Medulla oblongata (tissue), 1 donor: ENCODE results near the gene CCL4.

ENCODE experiments used
- DNase-seq: peaks from one replicate; pipeline ENCODE4 v3.0.0-alpha.2; 2015; ENCODE audit errors: extremely low spot score

Gene CCL4

DNA sequence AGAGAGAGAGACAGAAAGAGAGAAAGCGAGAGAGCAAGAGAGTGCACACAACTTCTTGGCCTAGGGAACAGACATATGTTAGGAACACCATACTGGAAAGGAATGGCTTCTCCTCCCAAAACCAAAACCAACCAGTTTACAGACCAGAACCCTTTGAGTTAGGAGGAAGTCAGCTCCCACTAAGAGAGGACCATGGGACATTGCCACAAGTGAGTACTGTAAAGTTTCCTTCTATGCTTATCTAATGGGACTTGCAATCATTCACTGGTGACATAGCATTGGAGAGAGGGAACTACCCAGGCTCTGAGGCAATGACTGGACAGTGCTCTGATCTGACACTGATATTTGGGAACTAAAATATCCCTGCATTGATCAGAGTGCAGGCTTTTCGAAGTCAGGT is 40.4 kb downstream of the CCL4 start:
- DNase-seq = no peak

GRCh38 chr17:36144981-36145729 is 41.5 kb downstream of the CCL4 start:
- no peak for DNase-seq

DNA sequence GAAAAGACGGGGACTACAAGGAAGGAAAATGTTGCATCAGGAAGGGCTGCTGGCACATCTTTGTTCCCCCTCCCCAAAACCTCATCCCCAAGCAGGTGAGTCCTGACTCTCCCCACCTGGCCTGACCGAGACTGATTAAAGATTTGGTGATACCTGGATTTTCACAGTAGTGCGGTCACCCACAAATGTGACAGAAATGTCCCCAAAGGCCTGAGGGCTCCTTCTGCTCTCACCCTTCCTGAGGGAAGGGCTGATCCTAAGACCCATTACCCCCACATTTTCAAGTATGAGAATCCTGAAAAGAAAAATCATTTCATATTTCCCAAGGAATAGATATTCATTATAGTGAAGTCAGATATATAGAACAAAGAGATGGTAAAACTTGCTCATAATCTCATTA is 44.0 kb downstream of the CCL4 start:
- no peak for DNase-seq

GRCh38 chr17:36148559-36149295 is 45.1 kb downstream of the CCL4 start:
- DNase-seq = peak; percentile 66

- peak; percentile 23 for DNase-seq
Observed at GRCh38 chr17:36149296-36149820, 45.7 kb downstream of the CCL4 start.

- DNase-seq = no peak
Observed at GRCh38 chr17:36151891-36152638, 48.4 kb downstream of the CCL4 start.

- DNase-seq = no peak
Observed at GRCh38 chr17:36152639-36153120, 49.1 kb downstream of the CCL4 start.

DNA sequence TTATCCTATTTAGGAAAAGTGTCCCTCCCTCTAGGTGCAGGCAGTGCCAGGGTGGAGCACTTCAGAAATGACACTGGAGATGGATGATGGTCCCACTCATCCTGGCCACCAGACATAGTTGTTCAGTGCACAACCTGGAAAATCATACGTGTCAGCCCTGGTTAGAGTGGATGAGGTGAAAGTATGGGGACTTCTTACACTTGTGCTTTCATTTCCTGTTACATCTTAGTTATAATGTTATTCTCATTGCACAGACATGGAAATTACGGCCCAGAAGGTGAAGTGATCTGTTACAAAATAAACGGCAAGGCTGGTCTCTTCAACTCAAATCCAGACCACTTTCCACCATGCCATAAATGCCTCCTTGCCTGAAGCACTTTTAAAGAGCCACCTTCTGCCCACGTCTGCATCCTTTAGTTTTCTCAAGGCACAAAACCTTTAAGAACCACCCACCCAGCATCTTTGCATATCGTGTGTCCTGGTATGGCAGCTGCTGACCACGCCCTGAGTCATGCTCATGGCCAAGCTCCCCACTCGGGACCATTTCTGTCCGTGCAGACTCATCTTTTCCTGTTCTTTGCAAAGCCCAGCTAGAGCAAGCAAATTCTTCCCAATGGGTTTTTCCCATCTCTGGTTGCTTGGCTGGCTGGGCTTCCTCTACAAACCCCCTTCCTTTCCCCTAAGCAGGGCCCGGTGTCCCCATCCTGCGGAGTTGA is 50.4 kb downstream of the CCL4 start:
- no peak for DNase-seq
